NCI-H2227 (cell line): ENCODE results near the gene WNK2.
"Not testable (repeated sequence)": the region's sequence is repeated elsewhere in the genome, so short reads cannot be mapped to it uniquely, and the experiment has no call there.

Source experiments
- DNase-seq: peaks from one replicate; lab custom pipeline; 2025; ENCODE audit not compliant: unreplicated experiment; lab: John Stamatoyannopoulos, UW

WNK2 gene

GRCh38 chr9:93359907-93360306, 176.0 kb downstream of the WNK2 start:
- not testable (repeated sequence) for DNase-seq

- DNase-seq, result no peak
Observed at GRCh38 chr9:93361995-93362394, 178.1 kb downstream of the WNK2 start.

GRCh38 chr9:93364734-93365426, 180.9 kb downstream of the WNK2 start:
- no peak for DNase-seq

GRCh38 chr9:93365427-93366118, 181.6 kb downstream of the WNK2 start:
- DNase-seq, result no peak

- DNase-seq, result no peak
Observed at GRCh38 chr9:93366119-93366447, 182.1 kb downstream of the WNK2 start.

- not testable (repeated sequence) for DNase-seq
Observed at GRCh38 chr9:93366486-93366885, 182.5 kb downstream of the WNK2 start.

- no peak for DNase-seq
Observed at GRCh38 chr9:93368437-93368836, 184.5 kb downstream of the WNK2 start.

- no peak for DNase-seq
Observed at GRCh38 chr9:93369686-93370085, 185.7 kb downstream of the WNK2 start.
